Nephron progenitor cell (in vitro differentiated cells): ENCODE measurements around the gene PSTK.
A peak's percentile ranks its signal among the peaks of the same experiment; 100 is the strongest.

Source experiments
- DNase-seq: peaks from one replicate; pipeline ENCODE4 v3.0.0; 2021
- H3K27ac Mint-ChIP-seq: 2 replicates; pipeline ENCODE4 v1.8.0; 2021; ENCODE audit warnings: mild to moderate bottlenecking, moderate library complexity, mixed read lengths
- H3K27me3 Mint-ChIP-seq: 2 replicates; pipeline ENCODE4 v1.8.0; 2021; ENCODE audit warnings: mild to moderate bottlenecking, low read depth, mixed read lengths; ENCODE audit not compliant: poor library complexity
- H3K36me3 Mint-ChIP-seq: 2 replicates; pipeline ENCODE4 v1.8.0; 2021; ENCODE audit warnings: low read depth, mixed read lengths
- H3K4me1 Mint-ChIP-seq: 2 replicates; pipeline ENCODE4 v1.8.0; 2021; ENCODE audit warnings: mixed read lengths
- H3K4me3 Mint-ChIP-seq: 2 replicates; pipeline ENCODE4 v1.8.0; 2021; ENCODE audit warnings: mild to moderate bottlenecking, moderate library complexity, mixed read lengths
- H3K9me3 Mint-ChIP-seq: 2 replicates; pipeline ENCODE4 v1.8.0; 2021; ENCODE audit warnings: mild to moderate bottlenecking, moderate library complexity, mixed read lengths
- CTCF ChIP-seq: fragments of 200-600 bp; sonication (generic); IDR thresholded peaks from 2 replicates; pipeline ENCODE4 v1.5.0; 2021; ENCODE audit warnings: antibody characterized with exemption

The PSTK gene

GRCh38 chr10:122953902-122954730, 26.1 kb upstream of the PSTK start, which contains the start of gene C10orf88:
Gene C10orf88, minus strand, starts transcription at chr10:122954227. Its CDS starts 49 bp downstream, at chr10:122954178.
- H3K27me3 Mint-ChIP-seq: peaks cover 33% of the 10 kb centered on the region
- peak; percentile 96 for DNase-seq
- peak within 1 kb of the TSS; percentile 91 for H3K4me3 Mint-ChIP-seq
- H3K9me3 Mint-ChIP-seq: peaks cover 25% of the 10 kb centered on the region
- peak within 1 kb of the TSS; percentile 88 for H3K27ac Mint-ChIP-seq
- H3K36me3 Mint-ChIP-seq: peaks cover 18% of the 10 kb centered on the region
- peaks cover 18% of the 10 kb centered on the region for H3K4me1 Mint-ChIP-seq
- TF ChIP-seq CTCF: no peak

- DNase-seq: peak; percentile 1
- Mint-ChIP-seq H3K27ac (no peak overlapping the region), H3K4me3 (no peak overlapping the region), H3K36me3 (peaks cover 14% of the 10 kb centered on the region), H3K27me3 (peaks cover 33% of the 10 kb centered on the region), H3K9me3 (peaks cover 25% of the 10 kb centered on the region), H3K4me1 (peaks cover 18% of the 10 kb centered on the region)
- no peak for TF ChIP-seq CTCF
Observed at GRCh38 chr10:122954731-122955050, 25.5 kb upstream of the PSTK start.

- H3K27me3 Mint-ChIP-seq: peaks cover 33% of the 10 kb centered on the region
- no peak for TF ChIP-seq CTCF
- H3K4me1 Mint-ChIP-seq: peaks cover 18% of the 10 kb centered on the region
Observed at GRCh38 chr10:122955892-122956291, 24.3 kb upstream of the PSTK start.

GRCh38 chr10:122957474-122957873, 22.7 kb upstream of the PSTK start:
- no peak overlapping the region for H3K4me3 Mint-ChIP-seq
- H3K27me3 Mint-ChIP-seq: peaks cover 33% of the 10 kb centered on the region
- H3K4me1 Mint-ChIP-seq: peaks cover 12% of the 10 kb centered on the region
- DNase-seq: no peak
- TF ChIP-seq CTCF: no peak
- peaks cover 25% of the 10 kb centered on the region for H3K9me3 Mint-ChIP-seq
- no peak overlapping the region for H3K27ac Mint-ChIP-seq
- peaks cover 9% of the 10 kb centered on the region for H3K36me3 Mint-ChIP-seq

More at GRCh38 chr10:122955892-122956291, 24.3 kb upstream of the PSTK start:
- Mint-ChIP-seq H3K27ac (no peak overlapping the region), H3K9me3 (peaks cover 25% of the 10 kb centered on the region), H3K4me3 (no peak overlapping the region), H3K36me3 (peaks cover 14% of the 10 kb centered on the region)
- no peak for DNase-seq

- peaks cover 19% of the 10 kb centered on the region for H3K36me3 Mint-ChIP-seq
- H3K4me1 Mint-ChIP-seq: no peaks in the 10 kb centered on the region
- TF ChIP-seq CTCF: no peak
- no peak overlapping the region for H3K4me3 Mint-ChIP-seq
- no peak overlapping the region for H3K27ac Mint-ChIP-seq
- no peak for DNase-seq
- H3K9me3 Mint-ChIP-seq: peaks cover 41% of the 10 kb centered on the region
- peaks cover 24% of the 10 kb centered on the region for H3K27me3 Mint-ChIP-seq
Observed at GRCh38 chr10:122962405-122962804, 17.8 kb upstream of the PSTK start.

- no peak for DNase-seq
- Mint-ChIP-seq H3K4me1 (no peaks in the 10 kb centered on the region), H3K27me3 (peaks cover 41% of the 10 kb centered on the region), H3K27ac (no peak overlapping the region), H3K36me3 (peaks cover 22% of the 10 kb centered on the region), H3K9me3 (peaks cover 56% of the 10 kb centered on the region), H3K4me3 (no peak overlapping the region)
- no peak for TF ChIP-seq CTCF
Observed at GRCh38 chr10:122966879-122967278, 13.3 kb upstream of the PSTK start.
